GM12891 (cell line): Measurements from ENCODE around the gene CACTIN.
"Not testable (repeated sequence)": the region's sequence is repeated elsewhere in the genome, so short reads cannot be mapped to it uniquely, and the experiment has no call there.

Source experiments
- POLR2A ChIP-seq: IDR thresholded peaks from 2 replicates; pipeline ENCODE4 v1.6.1; 2011; ENCODE audit warnings: low read depth, low read length, control low read depth
- POLR2AphosphoS5 ChIP-seq: IDR thresholded peaks from 2 replicates; pipeline ENCODE4 v1.6.1; 2011; ENCODE audit warnings: low read depth, low read length, control low read depth
- POU2F2 ChIP-seq: IDR thresholded peaks from 2 replicates; pipeline ENCODE4 v1.6.1; 2011; ENCODE audit warnings: low read depth, mild to moderate bottlenecking, control low read depth, low read length, moderate library complexity
- SPI1 ChIP-seq: IDR thresholded peaks from 2 replicates; pipeline ENCODE4 v1.6.1; 2011; ENCODE audit warnings: low read depth, low read length, control low read depth
- TAF1 ChIP-seq: IDR thresholded peaks from 2 replicates; pipeline ENCODE4 v1.6.1; 2011; ENCODE audit warnings: low read depth, low read length, control low read depth

DNA sequence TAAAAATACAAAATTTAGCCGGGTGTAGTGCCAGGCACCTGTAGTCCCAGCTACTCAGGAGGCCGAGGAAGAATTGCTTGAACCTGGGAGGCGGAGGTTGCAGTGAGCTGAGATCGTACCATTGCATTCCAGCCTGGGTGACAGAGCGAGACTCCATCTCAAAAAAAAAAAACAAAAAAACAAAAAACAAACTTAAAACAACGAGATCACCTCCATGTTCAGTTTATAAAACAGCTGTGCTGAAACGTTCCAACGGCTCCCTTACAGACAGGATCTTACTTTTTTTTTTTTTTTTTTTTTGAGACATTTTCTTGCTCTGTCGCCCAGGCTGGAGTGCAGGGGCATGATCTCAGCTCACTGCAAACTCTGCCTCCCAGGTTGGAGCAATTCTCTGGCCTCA is 2.2 kb upstream of the CACTIN start:
- not testable (repeated sequence) for TF ChIP-seq TAF1, POLR2A, POLR2AphosphoS5, SPI1, POU2F2
